ENCODE measurements around the gene SERF2. TPM values are rescaled to one million over a fixed set of nuclear protein-coding genes. Genes with fewer than 3 reads are reported as not detected.

SERF2 gene
- total and polyA plus RNA-seq, 10 of the 15 experiments (the other 5 are each of a cell fraction or from before 2014, with no cell fraction given): 464 to 4,159 (median 1,014) TPM

- TF ChIP-seq NKRF (conservative IDR thresholded peaks at IDR 0.05) (0 out of 2 replicates have a peak, but pooled peaks have one; percentile 19), NR2C2 (IDR thresholded peaks at IDR 0.05; ENCODE audit: borderline replicate concordance, control insufficient read depth, insufficient read length, low read depth) (no peak), EGR1 (IDR thresholded peaks at IDR 0.05; ENCODE audit: borderline replicate concordance in 1 of 2, low read depth in 2 of 2, low read length in 2 of 2) (peak in 1 of 2 experiments; percentile 59; a peak in 2 of 3 replicates), POLR2AphosphoS5 (IDR thresholded peaks at IDR 0.05; ENCODE audit: low read length) (0 out of 2 replicates have a peak, but pooled peaks have one; percentile 53), DPF2 (IDR thresholded peaks at IDR 0.05) (0 out of 2 replicates have a peak, but pooled peaks have one; percentile 8), CTCF (IDR thresholded peaks at IDR 0.05 in 2 of 3, conservative IDR thresholded peaks at IDR 0.05 in 1 of 3; ENCODE audit: control insufficient read depth in 2 of 3, extremely low read depth in 1 of 3, insufficient read depth in 1 of 3, low read depth in 3 of 3, low read length in 3 of 3) (no peak), NR2F1 (conservative IDR thresholded peaks at IDR 0.05) (0 out of 2 replicates have a peak, but pooled peaks have one; percentile 13), POU2F2 (IDR thresholded peaks at IDR 0.05; ENCODE audit: borderline replicate concordance, low read depth, low read length) (no peak), NFXL1 (IDR thresholded peaks at IDR 0.05; ENCODE audit: borderline replicate concordance) (no peak)
These were observed 799 bp downstream of the SERF2 start (continued) for GRCh38 chr15:43792761-43793476.
